D341Med (cell line): ENCODE results near the gene GPD1L.

Experiments
- DNase-seq: peaks from one replicate; pipeline ENCODE4 v3.0.0; 2012; ENCODE audit warnings: low spot score

Gene GPD1L

DNA sequence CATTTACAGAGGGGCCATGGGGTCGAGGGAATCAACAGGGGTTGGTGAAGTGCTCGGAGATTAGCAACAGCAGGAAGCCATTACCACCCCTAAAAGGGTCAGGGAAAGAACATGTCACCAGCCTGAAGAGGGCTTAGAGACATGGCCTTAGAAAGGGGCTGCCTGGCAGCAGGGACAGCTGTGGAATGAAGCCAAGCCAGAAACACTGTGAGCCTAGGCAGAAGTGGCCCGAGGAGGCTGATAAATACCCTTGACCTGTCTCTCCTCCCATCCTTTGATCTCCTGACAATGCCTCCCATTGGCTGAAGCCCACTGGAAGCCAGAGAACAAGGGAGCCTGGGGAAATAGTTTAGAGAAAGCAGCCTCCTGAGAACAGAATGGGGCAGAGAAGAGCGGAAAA, 31.4 kb downstream of the GPD1L start:
- DNase-seq: no peak

GRCh38 chr3:32138545-32139104, 32.2 kb downstream of the GPD1L start:
- no peak for DNase-seq

DNA sequence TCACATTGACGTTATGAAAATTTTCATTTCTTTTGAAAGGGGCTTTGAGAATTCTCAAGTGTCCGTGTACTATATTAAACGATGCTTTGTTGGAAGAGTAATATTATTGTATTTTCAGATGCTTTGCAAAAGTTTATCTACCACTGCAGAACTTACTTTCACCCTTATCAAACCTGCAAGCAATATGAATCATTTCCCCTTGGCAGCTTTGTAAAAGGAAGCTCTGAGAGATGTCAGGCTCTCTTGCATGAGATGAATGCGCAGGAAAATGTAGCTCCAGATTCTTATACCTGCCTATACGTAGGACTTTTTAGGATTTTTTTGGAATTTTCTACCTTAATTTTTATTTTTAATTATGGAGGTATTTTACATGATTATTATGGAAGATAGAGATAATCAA, 34.5 kb downstream of the GPD1L start:
- no peak for DNase-seq

GRCh38 chr3:32143849-32144757, 37.7 kb downstream of the GPD1L start:
- peak; percentile 81 for DNase-seq

DNA sequence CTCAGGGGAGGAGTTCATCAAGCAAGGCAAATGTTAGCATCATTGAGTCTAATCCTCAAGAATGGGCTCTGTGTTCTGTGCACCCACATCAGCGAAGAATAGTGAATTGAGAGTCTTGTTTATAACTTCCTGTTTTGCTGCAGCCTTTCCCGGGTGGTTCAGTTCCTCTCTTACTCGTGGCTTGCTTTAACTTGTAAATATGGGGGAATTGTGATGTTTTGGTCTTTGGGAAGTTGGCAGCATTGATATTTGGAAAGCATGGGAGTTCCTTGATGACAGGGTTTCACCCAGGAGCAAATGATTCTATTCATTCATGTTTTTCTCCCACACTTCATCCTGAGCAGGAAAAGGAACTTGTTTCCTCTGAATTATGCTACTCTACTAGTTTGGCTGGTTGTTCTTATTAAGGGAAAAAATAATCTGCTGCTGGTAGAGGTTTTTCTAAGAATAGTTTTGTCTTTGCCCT, 40.4 kb downstream of the GPD1L start:
- no peak for DNase-seq

DNA sequence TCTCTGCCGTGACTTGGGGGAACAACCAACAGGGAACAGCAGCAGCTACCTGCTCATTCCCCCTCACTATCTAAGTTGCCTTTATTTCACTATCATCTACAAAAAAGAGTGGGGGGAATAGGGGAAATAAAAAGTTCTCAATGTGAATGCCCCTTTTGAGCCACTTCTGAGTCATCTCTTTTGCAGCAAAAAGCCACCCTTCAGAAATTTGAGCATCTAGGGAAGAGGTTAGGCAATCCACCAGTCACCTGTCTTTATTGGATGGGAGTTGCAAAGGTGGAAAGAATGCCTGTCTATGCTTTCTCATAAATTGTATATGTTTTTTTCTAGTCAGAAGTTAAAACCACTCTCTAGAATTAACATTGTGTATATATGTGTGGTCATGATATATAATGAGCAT, 41.1 kb downstream of the GPD1L start:
- DNase-seq: no peak

- DNase-seq: no peak
Observed at GRCh38 chr3:32147933-32148332, 41.5 kb downstream of the GPD1L start.

DNA sequence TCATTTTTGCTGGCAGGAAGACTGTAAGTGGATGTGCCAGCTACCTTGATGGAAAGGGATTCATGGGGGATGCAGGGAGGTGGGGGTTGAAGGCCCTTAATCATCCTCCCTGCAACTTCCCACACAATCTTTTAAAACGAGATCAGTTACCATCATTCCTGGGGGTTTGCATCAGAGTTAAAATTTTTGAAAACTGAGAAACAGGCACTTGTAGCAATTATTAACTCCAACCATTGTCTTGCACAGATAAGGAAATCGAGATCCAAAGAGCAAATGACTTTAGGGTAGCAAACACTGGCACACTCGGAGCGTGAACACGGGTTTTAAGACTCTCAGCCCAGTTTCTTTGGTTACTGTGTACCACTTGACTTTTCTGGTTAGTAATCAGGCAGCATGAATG, 41.9 kb downstream of the GPD1L start:
- no peak for DNase-seq

- no peak for DNase-seq
Observed at GRCh38 chr3:32153414-32154204, 47.2 kb downstream of the GPD1L start.

DNA sequence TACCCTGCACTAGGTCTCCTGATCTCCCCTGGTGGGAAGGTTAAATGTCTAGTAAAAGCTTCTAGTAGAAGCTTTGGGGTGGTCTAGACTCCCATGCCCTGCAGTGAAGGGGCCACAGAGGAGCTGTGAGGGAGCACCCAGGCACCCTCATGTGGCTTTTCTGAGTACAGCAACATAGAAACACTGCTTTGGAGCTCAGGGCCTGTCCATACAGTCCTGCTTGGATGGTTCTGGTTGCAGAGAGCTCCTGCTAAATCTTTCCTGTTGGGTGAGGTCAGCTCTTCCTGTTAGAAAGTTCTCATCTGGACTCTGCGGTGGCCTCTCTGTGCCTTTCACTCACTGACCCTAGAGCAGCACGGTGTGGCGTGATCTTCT, 47.8 kb downstream of the GPD1L start:
- DNase-seq: peak; percentile 48

DNA sequence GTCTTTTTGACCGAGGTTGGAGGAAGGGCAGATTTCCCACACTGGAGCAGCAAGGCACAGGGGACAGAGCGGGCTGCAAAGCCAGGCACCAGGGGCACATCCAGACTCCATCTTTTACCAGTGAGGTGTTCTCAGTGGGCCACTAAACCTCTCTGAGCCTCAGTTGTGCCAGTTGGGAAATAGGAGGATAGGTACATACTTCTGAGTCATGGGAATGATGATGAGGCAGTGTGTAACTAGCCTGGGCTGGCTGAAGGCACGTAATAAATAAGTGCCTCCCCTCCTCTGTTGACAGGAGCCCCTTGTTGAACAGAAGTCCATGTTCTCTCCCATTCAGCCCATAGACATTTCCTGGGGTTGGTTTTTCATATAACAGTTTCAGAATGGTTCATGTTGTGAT, 48.7 kb downstream of the GPD1L start:
- DNase-seq: no peak

DNA sequence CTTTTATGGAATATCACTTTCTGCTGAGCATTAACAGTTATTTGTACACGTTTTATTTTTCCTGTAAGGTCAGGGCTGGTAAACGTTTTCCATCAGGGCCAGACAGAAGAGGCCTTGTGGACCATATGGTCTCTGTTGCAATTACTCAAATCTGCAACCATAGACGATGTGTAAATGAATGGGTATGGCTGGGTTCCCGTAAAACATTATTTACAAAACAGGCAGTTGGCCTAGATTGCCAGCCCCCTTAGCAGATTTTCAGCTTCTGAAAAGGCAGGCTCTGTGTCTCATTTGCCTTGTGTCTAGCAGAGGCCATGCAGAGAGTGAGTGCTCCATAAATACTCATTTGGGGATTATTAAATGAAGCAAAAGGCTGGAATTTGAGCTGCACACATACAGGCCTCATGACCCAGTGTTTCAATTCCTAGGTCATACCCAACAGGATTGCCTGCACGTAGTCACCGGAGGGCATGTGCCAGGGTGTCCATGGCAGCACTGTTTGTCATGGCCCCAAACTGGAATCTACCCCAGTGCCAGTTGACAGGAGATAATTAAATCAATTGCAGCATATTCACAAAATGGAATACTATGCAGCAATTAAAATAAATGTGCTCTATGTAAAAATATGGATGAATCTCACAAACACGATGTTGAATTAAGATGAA, 51.3 kb downstream of the GPD1L start:
- DNase-seq: no peak

DNA sequence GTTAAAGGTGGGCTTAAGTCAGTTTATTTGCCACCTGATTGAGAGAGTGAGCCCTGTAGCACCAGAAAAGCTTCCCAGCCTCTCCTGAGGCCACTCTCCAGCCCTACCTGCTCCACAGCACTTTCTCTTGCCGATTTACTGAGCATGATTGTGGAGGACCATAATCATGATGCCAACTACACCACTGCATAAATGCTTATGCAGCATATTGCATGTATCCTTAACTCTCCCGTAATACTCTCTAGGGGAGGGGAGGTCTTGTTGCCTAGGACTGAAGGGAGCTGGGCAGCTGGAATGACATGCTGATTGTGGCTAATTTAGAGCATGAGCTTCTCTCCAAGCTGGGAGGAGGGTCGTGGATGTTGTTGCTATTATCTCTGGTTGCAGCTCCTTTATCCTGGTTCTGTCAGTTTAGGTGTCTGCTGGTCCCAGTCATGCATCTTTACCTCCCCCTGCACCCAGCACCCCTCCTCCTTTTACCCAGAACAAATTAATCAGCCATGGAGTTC, 54.3 kb downstream of the GPD1L start:
- no peak for DNase-seq

- no peak for DNase-seq
Observed at GRCh38 chr3:32165442-32165841, 59.0 kb downstream of the GPD1L start.

- no peak for DNase-seq
Observed at GRCh38 chr3:32166654-32167053, 60.2 kb downstream of the GPD1L start.

DNA sequence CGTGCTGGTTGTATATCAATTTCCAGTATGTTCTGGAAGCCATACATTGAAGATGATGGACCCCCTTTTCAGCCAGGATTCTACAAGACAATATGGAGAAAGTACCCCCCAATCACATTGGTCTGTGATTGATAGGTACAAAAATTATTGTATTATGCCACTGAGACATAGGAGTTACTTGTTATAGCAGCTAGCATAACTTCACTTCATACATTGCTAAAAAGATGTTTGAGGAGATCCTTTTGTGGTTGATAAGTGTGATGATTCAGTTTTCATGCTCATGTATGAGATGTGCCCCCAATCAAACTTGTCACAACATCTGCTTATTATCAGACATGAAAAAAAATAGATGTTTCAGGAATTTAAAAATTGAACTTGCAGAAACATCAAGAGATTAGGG, 66.0 kb downstream of the GPD1L start:
- DNase-seq: no peak

- peak; percentile 62 for DNase-seq
Observed at GRCh38 chr3:32175607-32176197, 69.3 kb downstream of the GPD1L start.

- peak; percentile 54 for DNase-seq
Observed at GRCh38 chr3:32176989-32177701, 70.7 kb downstream of the GPD1L start.

DNA sequence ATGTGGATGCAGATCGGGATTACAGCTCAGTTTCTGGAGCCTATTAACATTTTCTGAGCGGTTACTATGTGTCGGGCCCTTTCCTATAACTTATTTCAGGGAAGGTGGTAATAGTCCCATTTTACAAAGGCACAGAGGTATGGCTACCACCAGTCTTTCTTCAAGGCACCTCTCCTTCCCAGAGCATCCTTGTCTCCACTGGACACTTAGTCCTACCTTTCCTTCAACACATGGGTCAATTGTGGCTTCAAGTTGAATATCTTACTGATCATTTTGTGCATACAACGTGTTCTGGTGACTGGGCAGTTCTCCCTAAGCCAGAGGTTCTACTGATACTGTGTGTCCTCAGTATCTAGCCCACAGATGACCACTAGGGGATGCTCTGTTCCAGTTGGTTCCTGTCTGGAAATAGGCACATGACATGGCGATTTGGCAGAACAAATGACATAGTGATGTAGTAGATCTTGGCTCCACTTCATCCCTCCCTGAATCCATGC, 71.3 kb downstream of the GPD1L start:
- DNase-seq: peak; percentile 55

DNA sequence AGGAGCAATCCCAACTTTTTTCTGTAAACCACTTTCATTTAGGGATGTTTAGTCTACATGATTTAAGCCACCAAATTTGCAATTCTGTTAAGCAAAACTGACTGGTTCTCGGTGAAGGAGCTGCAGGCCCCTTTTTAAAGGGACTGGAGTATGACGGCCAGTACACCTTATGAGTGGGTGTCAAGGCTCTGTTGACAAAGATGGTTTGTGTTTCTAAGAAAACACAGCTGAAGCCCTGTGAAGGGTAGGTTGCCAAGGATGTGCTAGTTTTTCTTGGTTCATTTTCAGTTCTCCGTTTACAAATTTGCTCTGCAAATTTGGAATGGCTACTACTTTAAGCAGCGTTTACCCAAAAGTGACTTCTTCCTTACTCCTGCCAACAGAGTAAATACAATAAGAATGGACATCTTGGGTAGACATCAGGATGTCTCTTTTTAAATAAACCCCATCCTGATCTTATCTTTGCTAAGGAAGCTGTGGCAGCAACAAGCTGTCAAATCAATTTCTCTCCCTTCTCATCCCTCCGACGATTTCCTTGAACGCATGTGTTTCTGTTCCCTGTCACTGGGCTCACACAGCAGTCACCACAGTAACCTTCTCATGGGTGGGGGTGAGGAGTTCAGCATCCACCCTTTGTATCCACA, 73.8 kb downstream of the GPD1L start:
- no peak for DNase-seq
